Middle frontal gyrus (tissue), 1 donor: ENCODE measurements around the gene RALGPS1.

Experiments
- DNase-seq: peaks from one replicate; pipeline ENCODE4 v3.0.0-alpha.2; 2015; ENCODE audit warnings: low spot score; ENCODE audit errors: extremely low spot score

Gene RALGPS1

DNA sequence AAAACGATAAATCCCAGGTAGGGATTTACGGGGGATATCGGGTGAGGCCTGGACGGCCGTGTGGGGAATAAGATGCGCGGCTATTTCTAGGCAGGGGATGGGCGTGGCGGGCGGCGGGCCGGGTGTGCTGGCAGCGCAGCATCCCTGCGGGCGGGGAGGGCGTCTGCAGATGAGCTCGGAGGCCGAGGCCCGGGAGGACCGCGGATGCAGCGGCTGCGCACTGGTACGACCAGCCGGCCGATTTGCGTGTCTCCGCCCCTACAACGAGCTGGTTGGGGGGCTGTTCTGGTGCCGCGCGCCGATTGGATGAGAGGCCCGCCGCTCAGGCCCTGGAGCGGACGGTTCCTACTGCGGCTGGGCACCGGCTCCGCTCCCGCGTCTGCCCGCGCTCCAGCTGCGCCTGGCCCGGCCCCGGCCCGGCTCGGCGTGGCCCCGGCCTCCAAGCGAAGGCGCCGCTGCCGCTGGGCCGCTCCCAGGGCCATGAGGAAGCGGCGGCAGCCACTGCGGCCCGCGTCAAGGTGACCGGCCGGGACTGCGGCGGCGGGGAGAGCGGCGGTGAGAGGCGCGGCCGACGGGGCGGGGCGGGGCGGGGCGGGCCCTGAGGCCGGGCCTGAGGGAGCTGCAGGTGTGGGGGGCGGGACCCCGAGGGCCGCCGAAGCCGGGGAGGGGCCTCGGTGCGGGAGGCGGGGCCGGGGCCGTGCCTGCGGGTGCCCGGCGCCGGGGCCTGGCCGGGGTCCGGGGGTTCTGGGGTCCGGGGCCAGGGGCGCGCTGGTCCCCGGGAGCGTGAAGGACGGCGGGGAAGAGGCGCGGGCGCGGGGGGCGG, at the start of gene RALGPS1:
TSS of gene RALGPS1 (plus strand) at position 325 of the 823 bp plus-strand sequence. CDS start 47,508 bp downstream, outside the sequence.
- DNase-seq, result peak; percentile 89

GRCh38 chr9:126869368-126869767, 45.2 kb upstream of the RALGPS1 start:
- DNase-seq, result no peak

DNA sequence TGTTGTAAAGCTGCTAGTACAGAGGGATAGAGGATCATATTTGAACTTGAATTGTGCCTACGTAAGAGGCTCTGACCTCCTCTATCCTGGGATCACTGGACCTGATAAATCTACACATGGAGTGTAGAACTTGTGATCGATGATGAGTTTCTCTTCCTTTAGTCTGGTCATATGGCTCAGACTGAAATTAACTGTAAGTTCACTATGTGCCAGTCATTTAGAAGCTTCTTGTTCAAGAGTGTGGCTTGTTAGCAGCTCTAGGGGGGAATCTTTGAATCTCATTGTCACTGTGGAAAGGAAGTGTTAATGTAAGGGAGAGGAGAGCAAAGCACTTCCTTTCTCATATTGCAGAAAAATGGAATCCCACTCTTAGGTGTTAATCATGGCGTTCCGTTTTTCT, 42.1 kb upstream of the RALGPS1 start:
- DNase-seq, result no peak

- no peak for DNase-seq
These were observed 39.9 kb upstream of the RALGPS1 start for GRCh38 chr9:126874546-126875314.

DNA sequence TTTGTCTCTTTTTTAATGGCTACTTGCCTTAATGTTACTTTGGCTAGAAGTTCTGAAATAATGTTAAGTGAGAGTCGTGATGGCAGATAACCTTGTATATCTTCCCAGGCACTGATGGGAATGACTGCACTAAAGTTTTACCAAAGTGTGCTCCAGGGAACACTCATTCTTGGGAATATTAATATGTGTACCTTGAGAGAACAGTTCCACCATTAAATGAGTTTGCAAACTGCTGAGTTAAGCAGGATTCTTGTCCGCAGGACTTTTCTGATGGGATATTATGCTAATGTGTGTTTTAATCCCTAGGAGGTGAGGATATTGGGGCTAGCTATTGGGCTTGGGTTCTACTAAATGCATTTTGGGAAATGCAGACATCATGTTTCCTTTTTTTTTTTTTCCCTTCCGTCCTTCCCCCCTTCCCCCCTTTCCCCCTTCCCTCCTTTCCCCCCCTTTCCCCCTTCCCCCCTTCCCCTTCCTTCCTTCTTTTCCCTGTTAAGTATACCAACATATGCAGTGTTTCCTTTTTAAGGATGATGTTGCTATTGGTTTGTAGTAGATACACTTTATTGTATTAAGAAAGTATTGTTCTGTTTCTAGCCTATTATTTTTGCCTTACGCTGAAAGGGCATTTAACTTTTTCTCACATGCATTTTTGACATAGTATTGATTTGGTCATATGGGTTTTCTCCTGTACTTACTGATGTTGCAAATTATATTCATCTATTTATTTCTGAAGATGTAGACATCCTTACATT, 38.6 kb upstream of the RALGPS1 start:
- no peak for DNase-seq

GRCh38 chr9:126876531-126876930, 38.1 kb upstream of the RALGPS1 start:
- DNase-seq, result no peak

DNA sequence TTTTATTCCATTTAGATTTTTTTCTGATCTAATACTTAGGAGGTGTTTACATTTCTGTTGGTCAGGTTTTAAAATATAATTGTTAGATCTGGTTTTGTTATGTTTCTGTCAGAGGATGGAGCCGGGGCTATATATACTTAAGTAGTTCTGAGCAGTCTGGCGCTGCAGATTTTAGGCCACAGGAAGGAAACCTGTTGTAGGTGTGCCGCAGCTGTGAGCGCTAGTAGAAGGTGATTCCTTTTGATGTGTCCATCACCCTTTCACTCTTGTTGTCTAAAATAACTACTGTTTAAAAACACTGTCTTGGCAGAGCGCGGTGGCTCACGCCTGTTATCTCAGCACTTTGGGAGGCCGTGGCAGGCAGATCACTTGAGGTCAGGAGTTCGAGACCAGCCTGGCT, 37.2 kb upstream of the RALGPS1 start:
- DNase-seq, result no peak

DNA sequence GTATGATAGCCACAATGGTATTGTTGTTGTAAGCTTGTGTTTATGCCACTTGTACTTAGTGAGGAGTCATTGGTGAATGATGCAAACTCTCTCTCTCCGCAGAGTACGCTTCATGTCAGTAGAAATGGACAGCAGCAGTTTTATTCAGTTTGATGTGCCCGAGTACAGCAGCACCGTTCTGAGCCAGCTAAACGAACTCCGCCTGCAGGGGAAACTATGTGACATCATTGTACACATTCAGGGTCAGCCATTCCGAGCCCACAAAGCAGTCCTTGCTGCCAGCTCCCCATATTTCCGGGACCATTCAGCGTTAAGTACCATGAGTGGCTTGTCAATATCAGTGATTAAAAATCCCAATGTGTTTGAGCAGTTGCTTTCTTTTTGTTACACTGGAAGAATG, 35.3 kb upstream of the RALGPS1 start:
- no peak for DNase-seq

- no peak for DNase-seq
These were observed 34.2 kb upstream of the RALGPS1 start for GRCh38 chr9:126880226-126880946.

- no peak for DNase-seq
These were observed 33.6 kb upstream of the RALGPS1 start for GRCh38 chr9:126880947-126881332.

- no peak for DNase-seq
These were observed 31.8 kb upstream of the RALGPS1 start for GRCh38 chr9:126882746-126883145.

DNA sequence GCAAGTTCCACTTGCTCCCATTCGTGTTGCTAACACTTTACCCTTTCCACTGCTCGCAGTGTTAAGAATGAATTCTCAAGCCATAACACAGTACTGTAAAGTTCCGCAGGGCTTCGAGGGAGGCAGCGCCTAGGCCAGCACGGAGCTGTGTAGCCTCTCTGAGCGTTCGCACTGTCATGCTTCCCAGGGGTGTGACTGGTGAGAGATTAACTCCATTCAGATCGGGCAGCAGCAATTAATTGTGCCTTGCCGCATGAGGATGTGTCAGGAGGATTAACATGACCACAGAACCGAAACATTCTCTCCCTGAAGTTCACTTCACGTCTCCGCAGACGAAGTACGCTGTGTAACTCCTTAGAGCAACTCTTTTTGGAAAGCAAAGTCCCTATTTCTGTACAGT, 30.9 kb upstream of the RALGPS1 start:
- DNase-seq, result no peak

DNA sequence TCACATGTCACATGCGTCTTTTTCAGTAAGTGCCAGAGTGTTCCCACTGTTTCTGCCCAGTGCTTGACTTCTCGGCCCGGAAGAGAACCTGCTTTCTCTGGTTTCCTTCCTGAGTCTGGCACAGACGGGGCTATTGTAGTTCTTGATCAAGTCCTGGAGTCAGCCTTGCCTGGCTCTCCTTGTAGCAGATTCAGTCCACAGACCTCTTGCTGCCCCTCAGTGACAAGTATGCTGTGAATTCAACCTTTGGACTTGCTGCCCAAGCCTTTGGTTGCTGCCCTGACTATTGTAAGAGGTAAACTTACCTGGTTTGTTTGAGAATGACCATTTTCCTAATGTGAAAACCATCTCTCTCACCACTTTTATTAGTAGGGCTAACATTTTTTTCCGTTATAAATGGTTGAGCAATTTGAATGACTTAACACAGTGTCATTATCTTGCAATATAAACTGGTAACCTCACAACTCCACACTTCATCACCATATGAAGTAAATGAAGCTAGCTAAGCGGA, 29.4 kb upstream of the RALGPS1 start:
- DNase-seq, result no peak

DNA sequence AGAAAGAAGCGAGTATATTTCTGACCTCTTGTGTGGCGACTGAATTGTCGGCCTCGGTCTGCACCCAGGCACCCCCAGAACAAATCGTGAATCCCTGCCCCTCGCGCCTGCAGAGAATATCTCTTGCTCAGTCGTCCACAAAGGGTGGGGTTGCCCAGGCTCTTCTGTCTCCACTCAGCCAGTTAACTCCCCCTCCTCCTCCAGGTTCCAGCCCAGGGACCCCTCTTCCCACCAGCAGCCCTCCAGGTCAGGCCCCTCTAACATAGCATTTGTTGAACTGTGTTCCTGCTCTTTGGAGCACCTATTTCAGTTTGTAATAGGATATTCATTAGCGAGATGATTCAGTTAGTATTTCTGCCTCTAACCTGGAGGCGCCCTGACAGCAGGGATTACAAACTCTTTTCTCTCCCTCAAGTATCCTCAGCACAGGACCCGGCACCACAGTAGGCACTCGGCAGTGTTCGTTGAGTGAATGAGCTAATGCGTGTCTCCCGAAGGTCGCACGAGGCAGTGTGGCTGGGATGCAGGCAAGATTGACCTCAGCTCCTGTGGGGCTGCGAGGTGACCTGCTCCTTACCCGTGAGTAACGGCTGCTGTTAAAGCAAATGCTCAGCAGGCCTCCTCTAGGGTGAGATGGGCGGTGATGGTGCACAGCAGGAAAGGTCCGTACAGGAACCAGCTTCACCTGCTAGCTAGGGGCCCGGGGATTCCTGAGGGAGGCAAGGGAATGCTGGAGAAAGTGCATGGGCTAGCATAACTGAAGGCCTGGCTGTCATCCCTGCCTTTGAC, 28.4 kb upstream of the RALGPS1 start:
- DNase-seq, result no peak

DNA sequence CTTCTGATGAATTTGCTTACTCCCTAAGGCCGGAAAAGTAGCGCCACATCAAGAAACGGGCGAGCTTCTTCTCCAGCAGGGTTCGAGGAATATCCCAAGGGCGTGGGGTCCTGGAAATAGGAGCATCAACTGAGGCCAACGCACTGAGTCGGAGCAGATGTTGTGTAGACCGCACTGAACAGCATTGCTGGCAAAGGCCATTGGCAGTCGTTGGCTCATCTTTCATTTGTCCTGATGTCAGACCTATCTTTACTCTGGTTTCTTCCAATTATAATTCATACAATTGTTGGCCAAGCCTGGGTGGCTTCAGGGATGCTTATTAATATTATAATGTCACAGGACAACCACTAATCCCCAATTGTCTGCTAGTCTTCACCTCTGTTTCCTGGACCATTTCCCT, 27.7 kb upstream of the RALGPS1 start:
- DNase-seq, result no peak

DNA sequence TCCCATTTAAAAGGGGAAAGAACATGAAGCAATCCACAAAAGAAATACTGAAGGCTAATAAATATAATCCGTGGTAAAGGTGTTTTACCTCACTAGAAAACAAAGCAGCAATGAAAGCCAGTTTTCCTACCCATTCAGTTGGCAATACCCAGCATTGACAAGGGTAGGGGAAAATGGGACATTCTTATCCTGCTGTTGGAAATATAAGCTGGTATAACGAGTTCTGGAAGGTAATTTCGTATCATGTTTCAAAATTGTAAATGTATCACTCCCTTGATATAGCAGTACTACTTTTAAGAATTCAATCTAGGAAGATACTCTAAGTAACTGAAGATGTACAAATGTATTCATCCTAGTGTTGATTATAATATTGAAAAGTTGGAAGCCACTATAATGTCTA, 22.9 kb upstream of the RALGPS1 start:
- DNase-seq, result no peak

GRCh38 chr9:126893079-126893478, 21.5 kb upstream of the RALGPS1 start:
- DNase-seq, result no peak

GRCh38 chr9:126894052-126894603, 20.5 kb upstream of the RALGPS1 start:
- no peak for DNase-seq

DNA sequence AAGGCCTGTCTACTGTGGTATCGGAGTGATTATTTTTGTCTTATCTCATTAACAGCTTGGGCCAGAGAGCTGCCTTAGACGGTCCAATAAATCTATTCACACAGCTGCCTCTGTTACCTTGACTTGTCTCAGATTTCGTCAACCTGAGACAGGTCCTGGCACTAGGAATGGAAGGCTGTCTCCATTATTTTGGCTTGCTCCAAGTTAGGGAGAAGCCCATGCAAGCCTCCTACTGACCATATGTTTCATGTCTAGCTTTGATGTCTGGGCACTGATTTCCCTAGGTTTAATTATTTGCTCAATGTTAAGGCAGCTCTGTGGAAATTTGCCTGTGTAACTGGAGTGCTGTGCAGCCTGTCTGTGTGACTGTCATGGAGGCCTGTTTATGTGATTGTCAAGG, 12.4 kb upstream of the RALGPS1 start:
- DNase-seq, result no peak

DNA sequence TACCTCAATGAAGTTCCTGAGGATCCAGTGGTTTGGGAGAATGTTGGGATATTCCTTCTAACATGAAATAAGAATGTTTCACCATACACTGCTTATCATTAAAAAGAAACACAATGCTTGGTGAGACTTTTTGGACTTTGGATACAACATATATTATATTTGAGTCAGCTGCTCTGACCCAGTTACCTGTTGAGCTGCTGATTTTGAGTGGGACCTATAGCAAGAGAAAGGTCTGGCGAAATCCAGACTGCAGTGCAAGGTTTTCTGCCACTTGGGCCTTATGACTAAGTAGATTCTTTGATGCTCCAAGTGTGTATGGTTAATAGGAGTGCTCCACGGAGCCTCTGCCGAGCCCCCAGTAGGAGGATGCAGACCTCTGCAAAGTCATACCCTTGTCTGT, 10.0 kb upstream of the RALGPS1 start:
- DNase-seq, result no peak
